Measurements from ENCODE around the gene ZIM2. TPM values are rescaled to one million over a fixed set of nuclear protein-coding genes. Genes with fewer than 3 reads are reported as not detected.
A peak's percentile ranks its signal among the peaks of the same experiment; 100 is the strongest.

Gene ZIM2
- total RNA-seq, 4 donors from 2014 or later = 1.2 TPM; not detected in 3

DNA sequence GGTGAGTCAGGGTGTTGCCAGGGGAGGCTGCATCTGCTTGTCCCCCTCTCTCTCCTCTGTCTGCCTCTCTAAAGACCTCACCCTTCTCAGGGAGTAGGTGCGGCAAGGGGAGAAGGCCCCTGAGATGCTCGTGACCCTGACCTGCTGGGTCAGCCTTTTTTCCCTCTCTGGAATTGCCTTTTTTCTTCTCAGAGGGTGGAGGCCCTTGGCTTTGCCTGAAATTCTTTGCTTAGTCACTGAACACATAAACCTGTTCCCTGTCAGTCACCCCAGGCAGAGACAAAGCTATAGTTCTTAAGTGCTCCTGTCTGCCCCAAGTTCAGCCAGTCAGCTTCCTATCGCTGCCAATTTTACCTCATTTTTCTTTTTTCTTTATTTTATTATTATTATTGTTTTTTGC, 35.2 kb upstream of the ZIM2 start:
- Histone ChIP-seq H3K27me3 (no peaks in the 10 kb centered on the region), H3K9me3 (peaks cover 0 to 24% (median 6%) of the 10 kb centered on the region in 4 donors), H3K36me3 (no peaks in the 10 kb centered on the region), H3K4me3 (no peak overlapping the region), H3K27ac (replicated peaks in 1 of 4) (no peak overlapping the region), H3K4me1 (no peaks in the 10 kb centered on the region)
- intact Hi-C loops (cut with DNase I) = no loop called here
- 84% methylated on average over 3 of the region's 3 CpGs for WGBS
- TF ChIP-seq EP300 (IDR thresholded peaks at IDR 0.05) (no peak), POLR2A (IDR thresholded peaks at IDR 0.05; ENCODE audit: low read depth) (no peak), POLR2AphosphoS5 (IDR thresholded peaks at IDR 0.05) (no peak)
- TF ChIP-seq, protein P1, sequence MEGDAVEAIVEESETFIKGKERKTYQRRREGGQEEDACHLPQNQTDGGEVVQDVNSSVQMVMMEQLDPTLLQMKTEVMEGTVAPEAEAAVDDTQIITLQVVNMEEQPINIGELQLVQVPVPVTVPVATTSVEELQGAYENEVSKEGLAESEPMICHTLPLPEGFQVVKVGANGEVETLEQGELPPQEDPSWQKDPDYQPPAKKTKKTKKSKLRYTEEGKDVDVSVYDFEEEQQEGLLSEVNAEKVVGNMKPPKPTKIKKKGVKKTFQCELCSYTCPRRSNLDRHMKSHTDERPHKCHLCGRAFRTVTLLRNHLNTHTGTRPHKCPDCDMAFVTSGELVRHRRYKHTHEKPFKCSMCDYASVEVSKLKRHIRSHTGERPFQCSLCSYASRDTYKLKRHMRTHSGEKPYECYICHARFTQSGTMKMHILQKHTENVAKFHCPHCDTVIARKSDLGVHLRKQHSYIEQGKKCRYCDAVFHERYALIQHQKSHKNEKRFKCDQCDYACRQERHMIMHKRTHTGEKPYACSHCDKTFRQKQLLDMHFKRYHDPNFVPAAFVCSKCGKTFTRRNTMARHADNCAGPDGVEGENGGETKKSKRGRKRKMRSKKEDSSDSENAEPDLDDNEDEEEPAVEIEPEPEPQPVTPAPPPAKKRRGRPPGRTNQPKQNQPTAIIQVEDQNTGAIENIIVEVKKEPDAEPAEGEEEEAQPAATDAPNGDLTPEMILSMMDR (IDR thresholded peaks at IDR 0.05) = no peak
- DNase-seq (ENCODE audit: extremely low spot score) = no peak

DNA sequence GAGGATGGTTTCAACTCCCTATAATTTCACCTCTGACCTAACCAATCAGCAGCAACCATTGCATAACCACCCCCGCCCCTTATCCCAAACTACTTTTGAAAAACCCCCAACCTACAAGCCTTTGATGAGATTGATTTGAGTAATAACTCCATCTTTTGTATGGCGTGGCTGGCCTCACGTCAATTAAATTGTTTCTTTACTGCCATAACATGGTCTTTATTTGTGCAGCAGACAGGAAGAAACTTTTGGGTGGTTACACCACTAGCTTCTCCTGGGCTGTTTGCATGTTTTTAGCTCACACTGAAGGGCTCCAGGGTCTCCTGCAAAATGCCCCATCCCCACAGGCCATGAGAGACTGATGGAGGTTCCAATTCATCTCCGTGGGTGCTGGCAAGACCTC, 34.0 kb upstream of the ZIM2 start:
- H3K4me3 ChIP-seq = no peak overlapping the region
- intact Hi-C loops (cut with DNase I) = no loop called here
- H3K36me3 ChIP-seq = no peaks in the 10 kb centered on the region
- DNase-seq (ENCODE audit: extremely low spot score) = no peak
- 86% methylated on average over 4 of the region's 4 CpGs for WGBS
- no peaks in the 10 kb centered on the region for H3K27me3 ChIP-seq
- TF ChIP-seq POLR2AphosphoS5 (IDR thresholded peaks at IDR 0.05) (no peak), EP300 (IDR thresholded peaks at IDR 0.05) (no peak), POLR2A (IDR thresholded peaks at IDR 0.05; ENCODE audit: low read depth) (no peak)
- TF ChIP-seq, protein P1 (IDR thresholded peaks at IDR 0.05) = no peak
- peaks cover 0 to 24% (median 6%) of the 10 kb centered on the region in 4 donors for H3K9me3 ChIP-seq
- no peak overlapping the region for H3K27ac ChIP-seq (replicated peaks in 1 of 4)
- H3K4me1 ChIP-seq = no peaks in the 10 kb centered on the region

DNA sequence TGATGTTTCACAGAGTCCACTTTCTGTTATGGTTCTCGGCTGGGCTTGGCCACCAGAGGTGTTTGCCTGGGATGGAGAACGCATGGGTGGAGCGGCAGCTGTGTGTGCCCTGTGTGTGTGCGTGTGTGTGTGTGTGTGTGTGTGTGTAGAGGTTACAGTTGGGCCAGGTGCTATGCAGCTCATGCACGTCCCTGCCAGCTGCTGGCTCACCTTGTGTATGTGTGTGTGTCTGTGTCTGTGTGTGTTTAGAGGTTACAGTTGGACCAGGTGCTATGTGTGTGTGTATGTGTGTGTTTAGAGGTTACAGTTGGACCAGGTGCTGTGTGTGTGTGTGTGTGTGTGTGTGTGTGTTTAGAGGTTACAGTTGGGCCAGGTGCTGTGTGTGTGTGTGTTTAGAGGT, 33.0 kb upstream of the ZIM2 start:
- Histone ChIP-seq H3K4me3 (no peak overlapping the region), H3K36me3 (no peaks in the 10 kb centered on the region), H3K4me1 (no peaks in the 10 kb centered on the region), H3K27me3 (no peaks in the 10 kb centered on the region), H3K9me3 (peaks cover 0 to 24% (median 6%) of the 10 kb centered on the region in 4 donors), H3K27ac (replicated peaks in 1 of 4) (no peak overlapping the region)
- intact Hi-C loops (cut with DNase I) = no loop called here
- WGBS = 82% methylated on average over 5 of the region's 5 CpGs
- peak; percentile 84 for DNase-seq (ENCODE audit: extremely low spot score)
- TF ChIP-seq EP300 (IDR thresholded peaks at IDR 0.05) = no peak
- TF ChIP-seq POLR2A (IDR thresholded peaks at IDR 0.05; ENCODE audit: low read depth) = no peak
- no peak for TF ChIP-seq POLR2AphosphoS5 (IDR thresholded peaks at IDR 0.05)
- TF ChIP-seq, protein P1 (IDR thresholded peaks at IDR 0.05) = no peak

DNA sequence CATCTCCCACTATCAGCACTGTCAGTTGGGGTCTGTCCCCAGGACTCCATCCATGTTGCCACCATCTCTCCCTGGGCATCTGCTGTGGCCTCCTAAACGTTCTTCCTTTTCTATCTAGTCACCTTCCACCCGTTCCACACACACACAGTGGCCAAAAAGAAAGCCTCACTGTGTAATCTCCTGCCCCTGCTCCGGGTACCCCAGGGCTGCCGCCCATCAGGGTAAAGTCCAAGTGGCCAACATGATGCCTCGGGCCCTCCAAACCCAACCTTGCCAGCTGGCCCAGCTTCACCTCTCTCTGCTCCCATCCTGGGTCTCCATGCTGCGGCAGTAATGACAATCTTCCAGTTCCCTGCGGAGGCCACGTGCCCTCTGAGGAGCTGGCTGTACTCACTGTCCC, 29.4 kb upstream of the ZIM2 start:
- Histone ChIP-seq H3K27ac (replicated peaks in 1 of 4) (no peak overlapping the region), H3K9me3 (peaks cover 0 to 15% (median 4%) of the 10 kb centered on the region in 4 donors), H3K36me3 (no peaks in the 10 kb centered on the region), H3K27me3 (peaks cover 0 to under 1% (median 0%) of the 10 kb centered on the region in 4 donors), H3K4me3 (no peak overlapping the region), H3K4me1 (no peaks in the 10 kb centered on the region)
- WGBS = 84% methylated on average over 8 of the region's 8 CpGs
- no peak for TF ChIP-seq EP300 (IDR thresholded peaks at IDR 0.05)
- TF ChIP-seq, protein P1 (IDR thresholded peaks at IDR 0.05) = no peak
- no peak for TF ChIP-seq POLR2A (IDR thresholded peaks at IDR 0.05; ENCODE audit: low read depth)
- no peak for TF ChIP-seq POLR2AphosphoS5 (IDR thresholded peaks at IDR 0.05)
- intact Hi-C loops (cut with DNase I) = no loop called here
- no peak for DNase-seq (ENCODE audit: extremely low spot score)

DNA sequence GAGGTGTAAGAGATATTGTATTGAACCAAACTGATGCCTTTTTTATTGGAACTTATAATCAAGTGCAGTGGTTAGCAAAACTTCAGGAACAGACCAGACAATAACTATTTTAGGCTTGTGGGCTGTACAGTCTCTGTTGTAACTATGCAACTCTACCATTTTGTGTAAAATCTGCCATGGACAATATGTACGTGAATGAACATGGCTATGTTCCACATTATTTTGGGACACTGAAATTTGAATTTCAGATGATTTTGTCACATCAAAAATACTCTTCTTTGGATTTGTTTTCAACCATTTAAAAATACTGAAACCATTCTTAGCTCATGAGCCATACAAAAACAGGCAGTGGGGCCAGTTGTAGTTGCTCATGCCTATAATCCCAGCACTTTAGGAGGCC, 27.9 kb upstream of the ZIM2 start:
- H3K27me3 ChIP-seq = peaks cover 0 to 7% (median 0%) of the 10 kb centered on the region in 4 donors
- intact Hi-C loops (cut with DNase I) = no loop called here
- TF ChIP-seq EP300 (IDR thresholded peaks at IDR 0.05) = no peak
- no peak for TF ChIP-seq POLR2A (IDR thresholded peaks at IDR 0.05; ENCODE audit: low read depth)
- TF ChIP-seq, protein P1 (IDR thresholded peaks at IDR 0.05) = no peak
- no peak for TF ChIP-seq POLR2AphosphoS5 (IDR thresholded peaks at IDR 0.05)
- no peak for DNase-seq (ENCODE audit: extremely low spot score)
- H3K9me3 ChIP-seq = peaks cover 0 to 15% (median 4%) of the 10 kb centered on the region in 4 donors
- WGBS = 87% methylated on average over 1 of the region's 1 CpG
- H3K27ac ChIP-seq (replicated peaks in 1 of 4) = no peak overlapping the region
- H3K4me3 ChIP-seq = no peak overlapping the region
- H3K36me3 ChIP-seq = no peaks in the 10 kb centered on the region
- H3K4me1 ChIP-seq = no peaks in the 10 kb centered on the region
